ENCODE measurements around the gene SLCO2A1.

SLCO2A1 gene

GRCh38 chr3:134052370-134052769 lies 22.6 kb upstream of the SLCO2A1 start:
- Histone ChIP-seq H3K9me2 (replicated peaks; ENCODE audit: insufficient read depth, low read length) (no peaks in the 10 kb centered on the region), H3K4me1 (ENCODE audit: low read length) (no peaks in the 10 kb centered on the region), H3K4me3 (ENCODE audit: low read length) (no peak overlapping the region), H3K79me2 (ENCODE audit: low read length) (no peaks in the 10 kb centered on the region), H3K9ac (ENCODE audit: low read length) (no peak overlapping the region), H3K4me2 (ENCODE audit: low read depth, low read length) (no peak overlapping the region), H3K27me3 (replicated peaks; ENCODE audit: insufficient read depth, low read length) (no peaks in the 10 kb centered on the region), H2AFZ (ENCODE audit: low read length) (no peak overlapping the region), H3K9me3 (replicated peaks; ENCODE audit: insufficient read depth, low read length) (no peaks in the 10 kb centered on the region), H3K27ac (ENCODE audit: low read length) (no peak overlapping the region), H4K20me1 (ENCODE audit: insufficient read depth, low read length) (no peaks in the 10 kb centered on the region), H3F3A (ENCODE audit: insufficient read depth, low read length) (no peaks in the 10 kb centered on the region), H3K36me3 (replicated peaks; ENCODE audit: insufficient read depth, low read length) (no peaks in the 10 kb centered on the region)
- TF ChIP-seq EZH2phosphoT487 (IDR thresholded peaks at IDR 0.05; ENCODE audit: low read length) (no peak), EZH2 (optimal IDR thresholded peaks at IDR 0.05; ENCODE audit: low read depth, low read length) (no peak)
- TF ChIP-seq, protein P1, sequence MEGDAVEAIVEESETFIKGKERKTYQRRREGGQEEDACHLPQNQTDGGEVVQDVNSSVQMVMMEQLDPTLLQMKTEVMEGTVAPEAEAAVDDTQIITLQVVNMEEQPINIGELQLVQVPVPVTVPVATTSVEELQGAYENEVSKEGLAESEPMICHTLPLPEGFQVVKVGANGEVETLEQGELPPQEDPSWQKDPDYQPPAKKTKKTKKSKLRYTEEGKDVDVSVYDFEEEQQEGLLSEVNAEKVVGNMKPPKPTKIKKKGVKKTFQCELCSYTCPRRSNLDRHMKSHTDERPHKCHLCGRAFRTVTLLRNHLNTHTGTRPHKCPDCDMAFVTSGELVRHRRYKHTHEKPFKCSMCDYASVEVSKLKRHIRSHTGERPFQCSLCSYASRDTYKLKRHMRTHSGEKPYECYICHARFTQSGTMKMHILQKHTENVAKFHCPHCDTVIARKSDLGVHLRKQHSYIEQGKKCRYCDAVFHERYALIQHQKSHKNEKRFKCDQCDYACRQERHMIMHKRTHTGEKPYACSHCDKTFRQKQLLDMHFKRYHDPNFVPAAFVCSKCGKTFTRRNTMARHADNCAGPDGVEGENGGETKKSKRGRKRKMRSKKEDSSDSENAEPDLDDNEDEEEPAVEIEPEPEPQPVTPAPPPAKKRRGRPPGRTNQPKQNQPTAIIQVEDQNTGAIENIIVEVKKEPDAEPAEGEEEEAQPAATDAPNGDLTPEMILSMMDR (IDR thresholded peaks at IDR 0.05; ENCODE audit: low read length): no peak
- no peak for DNase-seq

DNA sequence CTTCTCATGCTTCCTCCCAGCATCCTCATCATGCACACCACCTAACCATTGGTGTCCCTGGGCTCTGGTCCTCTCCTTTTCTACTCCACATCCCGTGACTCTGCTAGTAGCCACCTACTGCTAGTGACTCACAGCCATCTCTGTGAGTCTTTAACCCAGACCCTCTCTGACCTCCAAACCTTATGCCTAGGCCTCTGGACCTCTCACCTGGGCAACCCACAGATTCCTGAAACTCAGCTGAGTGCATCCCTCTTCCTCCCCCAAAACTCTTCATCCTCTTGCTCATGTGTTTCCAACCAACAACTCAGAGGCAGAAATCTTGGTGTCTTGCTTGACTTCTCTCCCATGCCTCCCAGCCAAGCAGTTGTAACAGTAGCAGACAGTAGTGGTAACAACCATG lies 20.0 kb upstream of the SLCO2A1 start:
- Histone ChIP-seq H3K4me2 (ENCODE audit: low read depth, low read length) (no peak overlapping the region), H4K20me1 (ENCODE audit: insufficient read depth, low read length) (no peaks in the 10 kb centered on the region), H3K9me3 (replicated peaks; ENCODE audit: insufficient read depth, low read length) (no peaks in the 10 kb centered on the region), H3K9ac (ENCODE audit: low read length) (no peak overlapping the region), H3K27ac (ENCODE audit: low read length) (no peak overlapping the region), H3K79me2 (ENCODE audit: low read length) (no peaks in the 10 kb centered on the region), H3K9me2 (replicated peaks; ENCODE audit: insufficient read depth, low read length) (no peaks in the 10 kb centered on the region), H3F3A (ENCODE audit: insufficient read depth, low read length) (no peaks in the 10 kb centered on the region), H3K27me3 (replicated peaks; ENCODE audit: insufficient read depth, low read length) (no peaks in the 10 kb centered on the region), H3K36me3 (replicated peaks; ENCODE audit: insufficient read depth, low read length) (no peaks in the 10 kb centered on the region), H3K4me1 (ENCODE audit: low read length) (no peaks in the 10 kb centered on the region), H2AFZ (ENCODE audit: low read length) (no peak overlapping the region), H3K4me3 (ENCODE audit: low read length) (no peak overlapping the region)
- no peak for DNase-seq
- TF ChIP-seq EZH2phosphoT487 (IDR thresholded peaks at IDR 0.05; ENCODE audit: low read length): no peak
- no peak for TF ChIP-seq EZH2 (optimal IDR thresholded peaks at IDR 0.05; ENCODE audit: low read depth, low read length)
- TF ChIP-seq, protein P1 (IDR thresholded peaks at IDR 0.05; ENCODE audit: low read length): no peak

DNA sequence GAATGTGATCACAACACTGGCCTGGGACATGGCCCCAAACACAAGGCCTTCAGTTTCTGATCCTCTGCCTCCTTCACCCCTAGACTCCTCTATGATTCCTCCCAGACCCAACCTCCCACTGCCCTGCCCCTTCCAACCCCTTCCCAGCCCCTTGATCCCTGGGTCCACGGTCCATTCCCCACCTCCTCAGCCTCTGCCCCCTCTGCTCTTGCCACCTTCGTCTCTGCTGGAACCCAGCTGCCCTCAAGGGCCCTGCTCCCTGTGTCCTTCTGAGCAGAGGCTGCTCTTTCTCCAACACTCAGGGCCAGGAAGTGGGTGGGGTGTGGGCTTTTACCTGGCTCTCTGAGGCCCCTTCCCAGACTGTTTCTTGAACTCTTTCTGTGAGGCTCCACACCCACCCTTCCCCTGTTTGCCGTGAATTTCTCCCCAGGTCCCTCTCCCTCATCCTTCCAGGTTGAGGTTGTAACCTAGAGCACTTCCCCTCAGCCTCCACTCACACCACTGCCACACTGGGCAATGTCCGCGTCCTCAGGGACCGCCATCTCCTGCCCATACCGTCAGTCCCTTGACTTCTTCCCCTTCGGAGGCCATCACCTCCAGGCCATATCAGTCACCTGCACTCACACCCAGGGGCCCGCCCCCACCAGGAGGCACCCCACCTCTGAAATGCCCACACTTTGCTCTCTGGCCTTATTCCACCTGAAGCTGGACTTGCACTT lies 18.7 kb upstream of the SLCO2A1 start:
- Histone ChIP-seq H3K79me2 (ENCODE audit: low read length) (no peaks in the 10 kb centered on the region), H2AFZ (ENCODE audit: low read length) (no peak overlapping the region), H3K27ac (ENCODE audit: low read length) (no peak overlapping the region), H3K4me2 (ENCODE audit: low read depth, low read length) (no peak overlapping the region), H3K4me3 (ENCODE audit: low read length) (no peak overlapping the region), H3K9ac (ENCODE audit: low read length) (no peak overlapping the region), H3K4me1 (ENCODE audit: low read length) (no peaks in the 10 kb centered on the region), H3F3A (ENCODE audit: insufficient read depth, low read length) (no peaks in the 10 kb centered on the region), H3K9me2 (replicated peaks; ENCODE audit: insufficient read depth, low read length) (no peaks in the 10 kb centered on the region), H4K20me1 (ENCODE audit: insufficient read depth, low read length) (no peaks in the 10 kb centered on the region), H3K36me3 (replicated peaks; ENCODE audit: insufficient read depth, low read length) (no peaks in the 10 kb centered on the region), H3K9me3 (replicated peaks; ENCODE audit: insufficient read depth, low read length) (no peaks in the 10 kb centered on the region), H3K27me3 (replicated peaks; ENCODE audit: insufficient read depth, low read length) (no peaks in the 10 kb centered on the region)
- no peak for DNase-seq
- TF ChIP-seq, protein P1 (IDR thresholded peaks at IDR 0.05; ENCODE audit: low read length): no peak
- TF ChIP-seq EZH2 (optimal IDR thresholded peaks at IDR 0.05; ENCODE audit: low read depth, low read length): no peak
- no peak for TF ChIP-seq EZH2phosphoT487 (IDR thresholded peaks at IDR 0.05; ENCODE audit: low read length)

All from MM.1S (cell line).